Endothelial cell of umbilical vein (primary cell): ENCODE data around the gene PEAR1. TPM values are rescaled to one million over a fixed set of nuclear protein-coding genes. Genes with fewer than 3 reads are reported as not detected.

Experiments used
- BruUV-seq: library from RNA; stranded (reverse); fragments of 400-500 nt; replicated peaks from 2 replicates; lab custom pipeline; 2021; lab: Mats Ljungman, UMichigan
- CTCF ChIA-PET: fragments of 300-600, 350-600 bp; sonication (Branson Sonifier 250); formaldehyde crosslinking; loops from one replicate; lab custom pipeline; 2021; ENCODE audit warnings: antibody characterized with exemption, inconsistent platforms; lab: Charles Lee
- POLR2A ChIA-PET: fragments of 300-600, 350-600 bp; sonication (Branson Sonifier 250); formaldehyde crosslinking; loops from one replicate; lab custom pipeline; 2021; ENCODE audit warnings: antibody characterized with exemption, inconsistent platforms; lab: Charles Lee
- DNase-seq: peaks from one replicate; pipeline ENCODE4 v3.0.0-alpha.2; 2011; ENCODE audit warnings: low read depth, low spot score
- FAIRE-seq: peaks from 2 replicates; lab custom pipeline; 2011; peaks lifted over from hg19 to GRCh38; lab: Jason Lieb, UNC
- H2AFZ ChIP-seq: 2 replicates; pipeline ENCODE4 v1.6.0; 2012; ENCODE audit warnings: low read depth, low read length, control low read depth, inconsistent platforms
- H3K27ac ChIP-seq: 2 replicates; pipeline ENCODE4 v1.5.1; 2011; ENCODE audit warnings: low read depth, mild to moderate bottlenecking, control low read depth, low read length, moderate library complexity; ENCODE audit not compliant: insufficient read depth
- H3K27me3 ChIP-seq, 2 experiments: 2 replicates each; pipeline versions ENCODE4 v1.6.0 to v1.6.1; 2011; ENCODE audit warnings: low read length in 2 of 2, mixed read lengths in 1 of 2; ENCODE audit not compliant: control insufficient read depth in 2 of 2, insufficient read depth in 2 of 2
- H3K36me3 ChIP-seq, 2 experiments: 2 replicates in 1 of 2; 3 replicates in 1 of 2; pipeline ENCODE4 v1.5.1; 2011; ENCODE audit warnings: low read length in 2 of 2, mild to moderate bottlenecking in 1 of 2, moderate library complexity in 1 of 2; ENCODE audit not compliant: control insufficient read depth in 2 of 2, insufficient read depth in 2 of 2; ENCODE audit errors: extremely low read depth in 1 of 2
- H3K4me1 ChIP-seq: 3 replicates; pipeline ENCODE4 v1.5.1; 2011; ENCODE audit warnings: mild to moderate bottlenecking, low read length; ENCODE audit not compliant: control insufficient read depth, insufficient read depth; ENCODE audit errors: extremely low read depth
- H3K4me2 ChIP-seq: 2 replicates; pipeline ENCODE4 v1.6.1; 2011; ENCODE audit warnings: low read length, control low read depth, mixed read lengths; ENCODE audit not compliant: insufficient read depth
- H3K4me3 ChIP-seq, 3 experiments: fragments of 200-600 bp in 1 of 3; sonication (generic), shearing (Covaris generic) in 1 of 3; replicated peaks in 1 of 3; 2 replicates each; pipeline ENCODE4 v1.5.1; 2011 to 2016; ENCODE audit warnings: control low read depth in 3 of 3, low read length in 3 of 3, mild to moderate bottlenecking in 2 of 3, inconsistent platforms in 1 of 3, low read depth in 1 of 3, moderate library complexity in 1 of 3; ENCODE audit not compliant: insufficient read depth in 1 of 3
- H3K79me2 ChIP-seq: 2 replicates; pipeline ENCODE4 v1.6.0; 2012; ENCODE audit warnings: low read length, inconsistent platforms; ENCODE audit not compliant: control insufficient read depth, insufficient read depth
- H3K9ac ChIP-seq: replicated peaks from 2 replicates; pipeline ENCODE3; 2011; ENCODE audit warnings: low read length, control low read depth; ENCODE audit not compliant: insufficient read depth; ENCODE audit errors: extremely low read depth
- H3K9me1 ChIP-seq: replicated peaks from 3 replicates; pipeline ENCODE4 v1.6.0; 2011; ENCODE audit warnings: mild to moderate bottlenecking, low read length; ENCODE audit not compliant: control insufficient read depth, insufficient read depth; ENCODE audit errors: extremely low read depth
- H3K9me3 ChIP-seq: replicated peaks from 2 replicates; pipeline ENCODE4 v1.5.1; 2012; ENCODE audit warnings: low read length, inconsistent platforms; ENCODE audit not compliant: control insufficient read depth, insufficient read depth
- H4K20me1 ChIP-seq: replicated peaks from 2 replicates; pipeline ENCODE3; 2011; ENCODE audit warnings: mild to moderate bottlenecking, low read length; ENCODE audit not compliant: control insufficient read depth, insufficient read depth; ENCODE audit errors: extremely low read depth
- CTCF ChIP-seq, 2 donors: IDR thresholded peaks; 1 replicate in 1 of 2; 2 replicates in 1 of 2; pipeline ENCODE4 v1.5.1; 2011; ENCODE audit warnings: low read length in 2 of 2, mild to moderate bottlenecking in 2 of 2, moderate library complexity in 2 of 2, control low read depth in 1 of 2, inconsistent platforms in 1 of 2, low read depth in 1 of 2; ENCODE audit not compliant: insufficient read depth in 1 of 2; ENCODE audit errors: extremely low read depth in 1 of 2
- EZH2 ChIP-seq: IDR thresholded peaks from 2 replicates; pipeline ENCODE4 v1.6.1; 2012; ENCODE audit warnings: borderline replicate concordance, low read depth, mild to moderate bottlenecking, moderate library complexity, low read length, inconsistent platforms; ENCODE audit not compliant: severe bottlenecking
- FOS ChIP-seq: IDR thresholded peaks from 2 replicates; pipeline ENCODE4 v1.6.1; 2011; ENCODE audit warnings: mild to moderate bottlenecking, low read length, moderate library complexity, borderline replicate concordance; ENCODE audit not compliant: insufficient read depth
- GATA2 ChIP-seq: IDR thresholded peaks from 2 replicates; pipeline ENCODE4 v1.7.0; 2011; ENCODE audit warnings: low read depth, mild to moderate bottlenecking, moderate library complexity, mixed read lengths, low read length; ENCODE audit not compliant: insufficient read length, insufficient read depth
- JUN ChIP-seq: IDR thresholded peaks from 2 replicates; pipeline ENCODE4 v1.6.1; 2011; ENCODE audit warnings: borderline replicate concordance, low read depth; ENCODE audit not compliant: insufficient read length, insufficient read depth
- MAX ChIP-seq: IDR thresholded peaks from 2 replicates; pipeline ENCODE4 v1.6.1; 2011; ENCODE audit not compliant: insufficient read depth, insufficient read length
- MYC ChIP-seq: IDR thresholded peaks from one replicate; pipeline ENCODE4 v1.6.1; 2011; ENCODE audit warnings: mild to moderate bottlenecking, low read depth, low read length
- POLR2A ChIP-seq: IDR thresholded peaks from 2 replicates; pipeline ENCODE4 v1.6.1; 2012; ENCODE audit warnings: low read depth, mild to moderate bottlenecking, control low read depth, low read length
- POLR2AphosphoS5 ChIP-seq: IDR thresholded peaks from 2 replicates; pipeline ENCODE4 v1.6.1; 2012; ENCODE audit warnings: low read depth, mild to moderate bottlenecking, control low read depth, low read length, moderate library complexity; ENCODE audit not compliant: insufficient read depth
- dilution Hi-C: fragments of 300-500 bp; cut with MboI; formaldehyde crosslinking; loops from one replicate; pipeline ENCODE4 v1.15.0; 2019; ENCODE audit warnings: low sequenced_read_pairs; ENCODE audit not compliant: extremely low pct_ligation_motif_present
- intact Hi-C: fragments of 100-400 bp; cut with micrococcal nuclease; formaldehyde crosslinking; loops from one replicate; pipeline ENCODE4 v1.10.0; 2022
- polyA plus RNA-seq, 4 experiments: library from polyadenylated mRNA; depleted of rRNA in 3 of 4; stranded (reverse) in 3 of 4; unstranded in 1 of 4; fragments of >200 nt; gene quantifications; 2 replicates each; pipeline versions ENCODE4 v1.2.1 to v1.2.3, GENCODE V29; 2011 to 2012; ENCODE audit warnings: missing spikeins in 1 of 4
- total RNA-seq: library from RNA; stranded (reverse); gene quantifications from 2 replicates; pipeline ENCODE4 v1.2.3, GENCODE V29; 2021

Gene PEAR1
- total and polyA plus RNA-seq, 2 donors (not counting 3 experiments of a cell fraction or from before 2014, with no cell fraction given), result 90.7 to 106 TPM

GRCh38 chr1:156895455-156895812 lies 1.9 kb downstream of the PEAR1 start:
- CTCF ChIA-PET, result interaction anchor here (1.2 to 8.0 kb wide), 5 partner anchors 14 to 169 kb away, joined by 3 to 312 read pairs (median 3); partner anchors contain the start of gene LRRC71
- no peak for DNase-seq
- Histone ChIP-seq H3K9me1 (no peaks in the 10 kb centered on the region), H3K36me3 (no peaks in the 10 kb centered on the region), H3K79me2 (peaks cover 66% of the 10 kb centered on the region), H4K20me1 (no peaks in the 10 kb centered on the region), H2AFZ (no peak overlapping the region), H3K4me2 (peak overlapping the region; percentile 96), H3K4me1 (peaks cover 58% of the 10 kb centered on the region), H3K27ac (peak overlapping the region; percentile 95), H3K9me3 (no peaks in the 10 kb centered on the region), H3K27me3 (no peaks in the 10 kb centered on the region), H3K9ac (peak overlapping the region; percentile 84), H3K4me3 (peak overlapping the region; percentile 85 to 92 (median 90))
- POLR2A ChIA-PET, result no interaction called here
- intact Hi-C loops (loop anchor here (10.0 kb wide), 1 partner anchor 391 kb away; the partner anchor contains the start of gene MEF2D), dilution Hi-C loops (no loop called here)
- TF ChIP-seq MAX (no peak), POLR2AphosphoS5 (no peak), FOS (no peak), JUN (no peak), POLR2A (no peak), GATA2 (no peak), CTCF (IDR thresholded peaks at IDR 0.05; ENCODE audit: extremely low read depth in 1 of 2, insufficient read depth in 1 of 2, low read depth in 1 of 2, low read length in 2 of 2) (no peak), EZH2 (no peak), MYC (no peak)
- FAIRE-seq, result peak; percentile 38
- no TSS peak for BruUV-seq
